Ectodermal cell (in vitro differentiated cells): ENCODE data around the gene NSDHL.

Experiments
- H3K27ac ChIP-seq: 2 replicates; pipeline ENCODE4 v1.7.0; 2013; ENCODE audit warnings: mild to moderate bottlenecking, low read depth, low read length; ENCODE audit not compliant: insufficient read depth, poor library complexity, severe bottlenecking
- H3K27me3 ChIP-seq: 2 replicates; pipeline ENCODE4 v1.7.0; 2013; ENCODE audit warnings: mild to moderate bottlenecking, low read length; ENCODE audit not compliant: insufficient read depth, control insufficient read depth, poor library complexity, severe bottlenecking
- H3K36me3 ChIP-seq: one replicate; pipeline ENCODE4 v1.7.0; 2013; ENCODE audit warnings: low read length; ENCODE audit not compliant: control insufficient read depth, insufficient read depth
- H3K4me1 ChIP-seq: one replicate; pipeline ENCODE4 v1.7.0; 2013; ENCODE audit warnings: low read length; ENCODE audit not compliant: control insufficient read depth, insufficient read depth
- H3K4me3 ChIP-seq: 2 replicates; pipeline ENCODE4 v1.7.0; 2013; ENCODE audit warnings: low read depth, low read length, control low read depth; ENCODE audit not compliant: insufficient read depth
- H3K9me3 ChIP-seq: 2 replicates; pipeline ENCODE4 v1.7.0; 2013; ENCODE audit warnings: mild to moderate bottlenecking, low read length, moderate library complexity; ENCODE audit not compliant: control insufficient read depth
- WGBS, 2 experiments: methylation state at CpG; one replicate each; pipeline ENCODE4 v1.1.7; 2013; ENCODE audit warnings: missing lambda C conversion rate in 2 of 2; 5-methylcytosine and 5-hydroxymethylcytosine counted together

NSDHL gene

GRCh38 chrX:152899874-152900719 is 69.2 kb downstream of the NSDHL start:
- no peaks in the 10 kb centered on the region for H3K4me1 ChIP-seq
- H3K36me3 ChIP-seq: no peaks in the 10 kb centered on the region
- H3K27ac ChIP-seq: no peak overlapping the region
- no peaks in the 10 kb centered on the region for H3K9me3 ChIP-seq
- H3K4me3 ChIP-seq: no peak overlapping the region
- H3K27me3 ChIP-seq: no peaks in the 10 kb centered on the region
- 91 to 92% methylated on average over 12 of the region's 12 CpGs for WGBS, 2 experiments

GRCh38 chrX:152900937-152901445 is 70.1 kb downstream of the NSDHL start:
- H3K9me3 ChIP-seq: no peaks in the 10 kb centered on the region
- no peaks in the 10 kb centered on the region for H3K4me1 ChIP-seq
- H3K4me3 ChIP-seq: no peak overlapping the region
- no peaks in the 10 kb centered on the region for H3K36me3 ChIP-seq
- 96 to 98% methylated on average over 7 to 8 of the region's 8 CpGs for WGBS, 2 experiments
- no peak overlapping the region for H3K27ac ChIP-seq
- no peaks in the 10 kb centered on the region for H3K27me3 ChIP-seq

- WGBS, 2 experiments: 52 to 55% methylated on average over 15 of the region's 15 CpGs
- Histone ChIP-seq H3K9me3 (no peaks in the 10 kb centered on the region), H3K4me1 (peaks cover 7% of the 10 kb centered on the region), H3K4me3 (no peak overlapping the region), H3K27ac (no peak overlapping the region), H3K27me3 (no peaks in the 10 kb centered on the region), H3K36me3 (no peaks in the 10 kb centered on the region)
These were observed 71.1 kb downstream of the NSDHL start for GRCh38 chrX:152901816-152902501.

- 92 to 95% methylated on average over 4 of the region's 4 CpGs for WGBS, 2 experiments
- Histone ChIP-seq H3K9me3 (no peaks in the 10 kb centered on the region), H3K4me1 (peaks cover 7% of the 10 kb centered on the region), H3K27ac (no peak overlapping the region), H3K36me3 (no peaks in the 10 kb centered on the region), H3K4me3 (no peak overlapping the region), H3K27me3 (no peaks in the 10 kb centered on the region)
These were observed 71.6 kb downstream of the NSDHL start for GRCh38 chrX:152902502-152902820.

GRCh38 chrX:152903589-152903988 is 72.7 kb downstream of the NSDHL start:
- Histone ChIP-seq H3K4me1 (peaks cover 7% of the 10 kb centered on the region), H3K36me3 (no peaks in the 10 kb centered on the region), H3K27me3 (no peaks in the 10 kb centered on the region), H3K9me3 (no peaks in the 10 kb centered on the region), H3K4me3 (no peak overlapping the region), H3K27ac (no peak overlapping the region)
- 73 to 83% methylated on average over 6 of the region's 9 CpGs for WGBS, 2 experiments

GRCh38 chrX:152904151-152905080 is 73.6 kb downstream of the NSDHL start:
- Histone ChIP-seq H3K36me3 (no peaks in the 10 kb centered on the region), H3K4me3 (no peak overlapping the region), H3K27ac (no peak overlapping the region), H3K4me1 (peaks cover 7% of the 10 kb centered on the region), H3K9me3 (no peaks in the 10 kb centered on the region), H3K27me3 (no peaks in the 10 kb centered on the region)
- 27 to 29% methylated on average over 19 to 20 of the region's 20 CpGs for WGBS, 2 experiments

- H3K9me3 ChIP-seq: no peaks in the 10 kb centered on the region
- no peak overlapping the region for H3K4me3 ChIP-seq
- H3K36me3 ChIP-seq: no peaks in the 10 kb centered on the region
- no peak overlapping the region for H3K27ac ChIP-seq
- 88 to 90% methylated on average over 8 of the region's 8 CpGs for WGBS, 2 experiments
- peaks cover 7% of the 10 kb centered on the region for H3K4me1 ChIP-seq
- no peaks in the 10 kb centered on the region for H3K27me3 ChIP-seq
These were observed 74.2 kb downstream of the NSDHL start for GRCh38 chrX:152905081-152905420.

- H3K4me3 ChIP-seq: peak overlapping the region; percentile 18
- WGBS, 2 experiments: 14 to 18% methylated on average over 16 to 17 of the region's 17 CpGs
- H3K9me3 ChIP-seq: no peaks in the 10 kb centered on the region
- H3K36me3 ChIP-seq: no peaks in the 10 kb centered on the region
- no peaks in the 10 kb centered on the region for H3K27me3 ChIP-seq
- H3K4me1 ChIP-seq: peaks cover 7% of the 10 kb centered on the region
- H3K27ac ChIP-seq: no peak overlapping the region
These were observed 76.3 kb downstream of the NSDHL start for GRCh38 chrX:152907084-152907651.

GRCh38 chrX:152908486-152908885 is 77.6 kb downstream of the NSDHL start:
- no peaks in the 10 kb centered on the region for H3K9me3 ChIP-seq
- H3K4me1 ChIP-seq: peaks cover 7% of the 10 kb centered on the region
- 94% methylated on average over 14 of the region's 14 CpGs for WGBS, 2 experiments
- H3K4me3 ChIP-seq: no peak overlapping the region
- no peaks in the 10 kb centered on the region for H3K36me3 ChIP-seq
- H3K27ac ChIP-seq: no peak overlapping the region
- H3K27me3 ChIP-seq: no peaks in the 10 kb centered on the region
